ENCODE data around the gene USP17L28.
"Not testable (repeated sequence)": the region's sequence is repeated elsewhere in the genome, so short reads cannot be mapped to it uniquely, and the experiment has no call there.

Gene USP17L28, protein sequence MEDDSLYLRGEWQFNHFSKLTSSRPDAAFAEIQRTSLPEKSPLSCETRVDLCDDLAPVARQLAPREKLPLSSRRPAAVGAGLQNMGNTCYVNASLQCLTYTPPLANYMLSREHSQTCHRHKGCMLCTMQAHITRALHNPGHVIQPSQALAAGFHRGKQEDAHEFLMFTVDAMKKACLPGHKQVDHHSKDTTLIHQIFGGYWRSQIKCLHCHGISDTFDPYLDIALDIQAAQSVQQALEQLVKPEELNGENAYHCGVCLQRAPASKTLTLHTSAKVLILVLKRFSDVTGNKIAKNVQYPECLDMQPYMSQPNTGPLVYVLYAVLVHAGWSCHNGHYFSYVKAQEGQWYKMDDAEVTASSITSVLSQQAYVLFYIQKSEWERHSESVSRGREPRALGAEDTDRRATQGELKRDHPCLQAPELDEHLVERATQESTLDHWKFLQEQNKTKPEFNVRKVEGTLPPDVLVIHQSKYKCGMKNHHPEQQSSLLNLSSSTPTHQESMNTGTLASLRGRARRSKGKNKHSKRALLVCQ

DNA sequence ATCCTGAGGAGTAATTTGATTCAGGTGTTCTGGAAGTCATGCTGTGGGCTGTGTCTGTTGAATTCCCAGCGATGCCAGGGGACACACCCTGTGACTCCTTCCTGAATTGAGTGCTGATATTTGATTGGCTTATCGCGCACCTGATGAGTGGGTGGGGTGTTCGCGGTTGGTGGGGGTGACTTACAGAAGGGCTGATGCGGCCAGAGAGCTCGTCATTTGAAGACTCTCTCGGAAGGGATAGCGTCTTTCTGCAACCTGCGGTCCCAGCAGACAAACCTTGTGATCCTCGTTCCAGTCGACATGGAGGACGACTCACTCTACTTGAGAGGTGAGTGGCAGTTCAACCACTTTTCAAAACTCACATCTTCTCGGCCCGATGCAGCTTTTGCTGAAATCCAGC is at the start of gene USP17L28:
Gene USP17L28 (plus strand): TSS at position 301 of the 400 bp plus-strand sequence. CDS start 0 bp downstream, at position 301.
- DNase-seq: not testable (repeated sequence)

DNA sequence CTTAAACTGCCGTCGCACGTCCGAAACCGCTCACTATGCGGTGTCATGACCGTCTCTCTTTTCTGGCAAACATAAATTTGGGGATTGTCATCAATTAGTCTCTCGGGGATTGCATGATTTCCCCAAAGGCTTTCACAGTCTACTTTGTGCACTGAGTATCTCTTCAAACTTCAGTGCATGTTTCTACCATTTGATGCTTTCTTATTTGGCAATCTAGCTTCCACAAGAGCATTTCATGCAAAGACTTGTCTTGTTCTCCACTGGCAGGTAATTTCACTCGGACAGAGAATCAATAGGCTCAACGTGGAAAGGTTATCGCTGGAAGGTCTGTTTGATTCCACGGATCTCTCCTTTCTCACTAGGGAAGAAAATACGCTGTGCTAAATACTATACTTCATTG is 24.5 kb upstream of the USP17L28 start:
- DNase-seq: not testable (repeated sequence)

DNA sequence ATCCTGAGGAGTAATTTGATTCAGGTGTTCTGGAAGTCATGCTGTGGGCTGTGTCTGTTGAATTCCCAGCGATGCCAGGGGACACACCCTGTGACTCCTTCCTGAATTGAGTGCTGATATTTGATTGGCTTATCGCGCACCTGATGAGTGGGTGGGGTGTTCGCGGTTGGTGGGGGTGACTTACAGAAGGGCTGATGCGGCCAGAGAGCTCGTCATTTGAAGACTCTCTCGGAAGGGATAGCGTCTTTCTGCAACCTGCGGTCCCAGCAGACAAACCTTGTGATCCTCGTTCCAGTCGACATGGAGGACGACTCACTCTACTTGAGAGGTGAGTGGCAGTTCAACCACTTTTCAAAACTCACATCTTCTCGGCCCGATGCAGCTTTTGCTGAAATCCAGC is 23.8 kb upstream of the USP17L28 start, which contains the start of gene USP17L24:
Gene USP17L24 (plus strand): TSS at position 301 of the 400 bp plus-strand sequence. CDS start 0 bp downstream, at position 301.
- not testable (repeated sequence) for DNase-seq

DNA sequence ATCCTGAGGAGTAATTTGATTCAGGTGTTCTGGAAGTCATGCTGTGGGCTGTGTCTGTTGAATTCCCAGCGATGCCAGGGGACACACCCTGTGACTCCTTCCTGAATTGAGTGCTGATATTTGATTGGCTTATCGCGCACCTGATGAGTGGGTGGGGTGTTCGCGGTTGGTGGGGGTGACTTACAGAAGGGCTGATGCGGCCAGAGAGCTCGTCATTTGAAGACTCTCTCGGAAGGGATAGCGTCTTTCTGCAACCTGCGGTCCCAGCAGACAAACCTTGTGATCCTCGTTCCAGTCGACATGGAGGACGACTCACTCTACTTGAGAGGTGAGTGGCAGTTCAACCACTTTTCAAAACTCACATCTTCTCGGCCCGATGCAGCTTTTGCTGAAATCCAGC is 19.1 kb upstream of the USP17L28 start, which contains the start of gene USP17L25:
Gene USP17L25 (plus strand): TSS at position 301 of the 400 bp plus-strand sequence. CDS start 0 bp downstream, at position 301.
- DNase-seq: not testable (repeated sequence)

DNA sequence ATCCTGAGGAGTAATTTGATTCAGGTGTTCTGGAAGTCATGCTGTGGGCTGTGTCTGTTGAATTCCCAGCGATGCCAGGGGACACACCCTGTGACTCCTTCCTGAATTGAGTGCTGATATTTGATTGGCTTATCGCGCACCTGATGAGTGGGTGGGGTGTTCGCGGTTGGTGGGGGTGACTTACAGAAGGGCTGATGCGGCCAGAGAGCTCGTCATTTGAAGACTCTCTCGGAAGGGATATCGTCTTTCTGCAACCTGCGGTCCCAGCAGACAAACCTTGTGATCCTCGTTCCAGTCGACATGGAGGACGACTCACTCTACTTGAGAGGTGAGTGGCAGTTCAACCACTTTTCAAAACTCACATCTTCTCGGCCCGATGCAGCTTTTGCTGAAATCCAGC is 14.3 kb upstream of the USP17L28 start, which contains the start of gene USP17L26:
Gene USP17L26 (plus strand): TSS at position 301 of the 400 bp plus-strand sequence. CDS start 0 bp downstream, at position 301.
- not testable (repeated sequence) for DNase-seq

DNA sequence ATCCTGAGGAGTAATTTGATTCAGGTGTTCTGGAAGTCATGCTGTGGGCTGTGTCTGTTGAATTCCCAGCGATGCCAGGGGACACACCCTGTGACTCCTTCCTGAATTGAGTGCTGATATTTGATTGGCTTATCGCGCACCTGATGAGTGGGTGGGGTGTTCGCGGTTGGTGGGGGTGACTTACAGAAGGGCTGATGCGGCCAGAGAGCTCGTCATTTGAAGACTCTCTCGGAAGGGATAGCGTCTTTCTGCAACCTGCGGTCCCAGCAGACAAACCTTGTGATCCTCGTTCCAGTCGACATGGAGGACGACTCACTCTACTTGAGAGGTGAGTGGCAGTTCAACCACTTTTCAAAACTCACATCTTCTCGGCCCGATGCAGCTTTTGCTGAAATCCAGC is 9.6 kb upstream of the USP17L28 start, which contains the start of gene USP17L5:
Gene USP17L5 (plus strand): TSS at position 301 of the 400 bp plus-strand sequence. CDS start 0 bp downstream, at position 301.
- DNase-seq: not testable (repeated sequence)

DNA sequence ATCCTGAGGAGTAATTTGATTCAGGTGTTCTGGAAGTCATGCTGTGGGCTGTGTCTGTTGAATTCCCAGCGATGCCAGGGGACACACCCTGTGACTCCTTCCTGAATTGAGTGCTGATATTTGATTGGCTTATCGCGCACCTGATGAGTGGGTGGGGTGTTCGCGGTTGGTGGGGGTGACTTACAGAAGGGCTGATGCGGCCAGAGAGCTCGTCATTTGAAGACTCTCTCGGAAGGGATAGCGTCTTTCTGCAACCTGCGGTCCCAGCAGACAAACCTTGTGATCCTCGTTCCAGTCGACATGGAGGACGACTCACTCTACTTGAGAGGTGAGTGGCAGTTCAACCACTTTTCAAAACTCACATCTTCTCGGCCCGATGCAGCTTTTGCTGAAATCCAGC is 4.8 kb upstream of the USP17L28 start, which contains the start of gene USP17L27:
Gene USP17L27 (plus strand): TSS at position 301 of the 400 bp plus-strand sequence. CDS start 0 bp downstream, at position 301.
- DNase-seq: not testable (repeated sequence)

DNA sequence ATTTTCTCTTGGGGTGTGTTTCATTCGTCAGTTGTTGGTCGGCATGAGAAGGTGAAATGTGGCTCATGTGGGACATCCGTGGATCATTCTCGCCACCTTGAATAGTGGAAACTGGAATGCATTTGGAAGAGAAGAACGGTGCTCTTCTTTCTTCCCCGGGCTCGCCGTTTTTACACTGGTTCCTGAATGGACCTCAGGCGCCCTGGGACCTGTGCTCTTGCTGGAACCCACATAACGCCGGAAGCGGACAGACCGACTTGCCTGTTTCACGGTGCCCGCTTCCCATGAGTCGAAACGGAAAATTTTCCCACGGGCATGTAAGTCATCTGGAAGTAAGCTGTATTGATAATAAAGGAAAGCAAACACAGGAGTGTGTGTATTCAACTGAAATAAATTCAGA is 2.2 kb downstream of the USP17L28 start:
- DNase-seq: not testable (repeated sequence)

DNA sequence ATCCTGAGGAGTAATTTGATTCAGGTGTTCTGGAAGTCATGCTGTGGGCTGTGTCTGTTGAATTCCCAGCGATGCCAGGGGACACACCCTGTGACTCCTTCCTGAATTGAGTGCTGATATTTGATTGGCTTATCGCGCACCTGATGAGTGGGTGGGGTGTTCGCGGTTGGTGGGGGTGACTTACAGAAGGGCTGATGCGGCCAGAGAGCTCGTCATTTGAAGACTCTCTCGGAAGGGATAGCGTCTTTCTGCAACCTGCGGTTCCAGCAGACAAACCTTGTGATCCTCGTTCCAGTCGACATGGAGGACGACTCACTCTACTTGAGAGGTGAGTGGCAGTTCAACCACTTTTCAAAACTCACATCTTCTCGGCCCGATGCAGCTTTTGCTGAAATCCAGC is 4.6 kb downstream of the USP17L28 start, which contains the start of gene USP17L29:
Gene USP17L29 (plus strand): TSS at position 301 of the 400 bp plus-strand sequence. CDS start 0 bp downstream, at position 301.
- DNase-seq: not testable (repeated sequence)

DNA sequence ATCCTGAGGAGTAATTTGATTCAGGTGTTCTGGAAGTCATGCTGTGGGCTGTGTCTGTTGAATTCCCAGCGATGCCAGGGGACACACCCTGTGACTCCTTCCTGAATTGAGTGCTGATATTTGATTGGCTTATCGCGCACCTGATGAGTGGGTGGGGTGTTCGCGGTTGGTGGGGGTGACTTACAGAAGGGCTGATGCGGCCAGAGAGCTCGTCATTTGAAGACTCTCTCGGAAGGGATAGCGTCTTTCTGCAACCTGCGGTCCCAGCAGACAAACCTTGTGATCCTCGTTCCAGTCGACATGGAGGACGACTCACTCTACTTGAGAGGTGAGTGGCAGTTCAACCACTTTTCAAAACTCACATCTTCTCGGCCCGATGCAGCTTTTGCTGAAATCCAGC is 14.1 kb downstream of the USP17L28 start, which contains the start of gene USP17L30:
Gene USP17L30 (plus strand): TSS at position 301 of the 400 bp plus-strand sequence. CDS start 0 bp downstream, at position 301.
- not testable (repeated sequence) for DNase-seq

DNA sequence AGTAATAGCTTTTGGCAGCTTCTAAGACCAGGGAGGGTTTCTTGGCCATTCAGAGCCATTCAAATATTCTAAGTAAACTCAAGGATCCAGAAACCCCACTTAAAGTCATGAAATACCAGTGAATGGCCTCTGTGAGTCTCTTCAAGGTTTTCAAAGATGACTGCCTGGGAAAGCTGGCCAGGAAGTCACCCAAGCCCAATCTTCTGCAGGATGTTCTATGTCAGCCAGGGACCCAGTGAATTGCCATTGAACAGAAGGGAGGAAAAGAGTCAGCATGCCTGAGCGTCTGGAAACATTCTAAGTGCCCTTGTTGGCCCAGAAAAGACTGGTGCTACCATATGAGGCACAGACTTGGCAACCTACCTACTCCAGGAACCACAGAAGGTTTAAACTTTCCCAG is 31.2 kb downstream of the USP17L28 start:
- not testable (repeated sequence) for DNase-seq

DNA sequence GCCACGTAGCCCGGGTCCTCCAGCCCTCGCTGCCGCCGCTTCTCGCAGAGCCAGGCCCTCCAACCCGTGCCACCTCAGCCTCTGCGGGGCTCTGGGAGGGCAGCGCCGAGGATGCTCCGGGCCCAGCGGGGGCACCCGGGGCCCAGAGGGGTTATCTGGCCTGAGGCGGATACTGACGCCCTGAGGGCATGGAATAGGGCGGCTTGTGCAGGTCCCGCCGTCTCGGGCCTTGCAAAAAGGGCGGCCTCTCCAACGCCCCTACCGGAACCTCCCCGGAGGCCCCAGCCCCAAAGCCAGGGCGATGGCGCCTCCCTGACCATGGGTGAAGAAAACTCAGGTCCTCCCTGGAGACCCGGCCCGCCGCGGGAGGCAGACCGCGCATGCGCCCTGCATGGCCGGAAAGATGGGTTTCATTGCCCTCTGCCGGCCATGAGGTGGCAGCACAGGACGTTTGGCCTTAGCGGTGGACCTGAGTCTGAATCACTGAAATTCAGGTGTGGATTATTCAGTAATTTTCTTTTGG is 32.4 kb downstream of the USP17L28 start:
- DNase-seq: peak in 1 of 4 experiments; percentile 38

DNA sequence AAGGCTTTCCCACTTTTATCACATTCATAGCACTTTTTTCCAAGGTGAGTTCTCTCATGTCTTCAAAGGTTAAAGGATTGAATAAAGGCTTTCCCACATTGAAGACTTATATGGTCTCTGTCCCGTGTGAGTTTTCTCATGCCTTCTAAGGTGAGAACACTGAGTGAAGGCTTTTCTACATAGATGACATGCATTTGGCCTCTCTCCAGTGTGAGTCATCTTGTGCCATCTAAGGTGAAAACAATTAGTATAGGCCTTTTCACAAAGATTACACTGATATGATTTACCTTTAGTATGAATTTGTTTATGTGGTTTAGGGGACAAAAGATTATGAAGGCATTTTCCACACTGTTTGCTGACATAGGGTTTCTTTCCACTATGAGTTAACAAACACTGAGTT is 35.4 kb downstream of the USP17L28 start:
- no peak for DNase-seq

DNA sequence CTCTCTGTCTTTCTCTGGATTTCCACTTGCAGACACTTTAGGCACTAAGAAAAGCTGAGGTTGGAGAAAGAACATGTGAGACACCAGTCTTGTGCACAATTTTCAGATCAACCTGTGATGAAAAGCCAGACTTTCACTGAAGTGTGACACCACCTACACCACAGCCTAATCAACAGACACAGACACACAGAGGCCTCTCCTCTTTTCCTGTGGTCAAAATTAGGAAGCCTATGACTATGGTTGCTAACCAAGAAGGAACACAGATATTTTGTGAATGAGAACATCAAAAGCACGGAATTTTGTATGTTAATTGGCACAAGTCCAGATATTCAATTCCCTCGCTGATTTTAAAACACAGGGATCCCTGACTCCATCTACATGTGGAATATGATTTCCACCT is 40.3 kb downstream of the USP17L28 start:
- DNase-seq: not testable (repeated sequence)

Data from activated CD4-positive, CD25-positive, alpha-beta regulatory T cell (primary cell).